ENCODE results near the gene MAPT. TPM values are rescaled to one million over a fixed set of nuclear protein-coding genes. Genes with fewer than 3 reads are reported as not detected.
"Not testable (repeated sequence)": the region's sequence is repeated elsewhere in the genome, so short reads cannot be mapped to it uniquely, and the experiment has no call there.

The MAPT gene
- total and polyA plus RNA-seq, 2 of the 4 experiments (the other 2 are of a cell fraction): 0.18 to 0.19 TPM

GRCh38 chr17:45913030-45913429 is 18.7 kb downstream of the MAPT start:
- H3K9ac ChIP-seq (ENCODE audit: low read depth, low read length); POLR2A ChIA-PET (ENCODE audit: unreplicated experiment); H2AK5ac ChIP-seq (ENCODE audit: low read depth, low read length); H2AK9ac ChIP-seq (replicated peaks; ENCODE audit: low read depth, low read length, poor library complexity); H3K18ac ChIP-seq (ENCODE audit: low read depth, low read length); H3K27ac ChIP-seq (ENCODE audit: insufficient read depth, low read length); H4K20me1 ChIP-seq (ENCODE audit: insufficient read depth, low read length); DNase-seq; H2AFZ ChIP-seq (replicated peaks; ENCODE audit: low read length, poor library complexity); H4K8ac ChIP-seq (ENCODE audit: low read depth in 2 of 2, low read length in 2 of 2); H2BK5ac ChIP-seq (ENCODE audit: low read depth, low read length, poor library complexity, severe bottlenecking); in situ Hi-C loops (cut with MboI; ENCODE audit: low sequenced_read_pairs); H3K4me2 ChIP-seq (ENCODE audit: low read depth, low read length); H3K23ac ChIP-seq (ENCODE audit: low read depth, low read length); H4K91ac ChIP-seq (ENCODE audit: insufficient read depth, low read depth, low read length); H3K4me1 ChIP-seq (ENCODE audit: control insufficient read depth, insufficient read depth, low read length); H2BK20ac ChIP-seq (ENCODE audit: low read depth, low read length); H3K4ac ChIP-seq (ENCODE audit: low read depth, low read length); ATAC-seq (ENCODE audit: low read depth); H3K9me3 ChIP-seq (ENCODE audit: control insufficient read depth, insufficient read depth, low read length); H4K5ac ChIP-seq (ENCODE audit: low read depth, low read length); H3K14ac ChIP-seq (replicated peaks; ENCODE audit: low read depth, low read length); H2BK120ac ChIP-seq (ENCODE audit: low read depth, low read length); H2BK15ac ChIP-seq (ENCODE audit: low read depth, low read length); H3K36me3 ChIP-seq (ENCODE audit: control insufficient read depth, insufficient read depth, low read length); intact Hi-C loops (cut with micrococcal nuclease); CTCF ChIA-PET; dilution Hi-C loops (cut with HindIII; ENCODE audit: low sequenced_read_pairs, unreplicated experiment); H3K4me3 ChIP-seq (ENCODE audit: insufficient read depth, low read depth, low read length); BruUV-seq (replicated peaks); H3K79me1 ChIP-seq (ENCODE audit: low read depth in 1 of 2, low read length in 2 of 2); H3K9me1 ChIP-seq (ENCODE audit: insufficient read depth, low read length); H3K56ac ChIP-seq (ENCODE audit: extremely low read depth, insufficient read depth, low read length): not testable (repeated sequence)
- no CpG with 5 or more reads among the region's 5 CpGs for WGBS, 2 experiments (ENCODE audit: extremely low coverage in 2 of 2, insufficient read length in 1 of 2)
- peaks cover 29% of the 10 kb centered on the region for H3K27me3 ChIP-seq (ENCODE audit: control insufficient read depth, insufficient read depth, low read length)

Data from IMR-90 (cell line).